Measurements from ENCODE around the gene FAM25G.
"Not testable (repeated sequence)": the region's sequence is repeated elsewhere in the genome, so short reads cannot be mapped to it uniquely, and the experiment has no call there.

GRCh38 chr10:47485943-47486342 is 5.6 kb downstream of the FAM25G start:
- not testable (repeated sequence) for TF ChIP-seq CTCF (conservative IDR thresholded peaks at IDR 0.05; ENCODE audit: low read depth, low read length); RAD21 (IDR thresholded peaks at IDR 0.05; ENCODE audit: low read length); CHD1 (IDR thresholded peaks at IDR 0.05; ENCODE audit: low read depth, low read length); POLR2A (IDR thresholded peaks at IDR 0.05; ENCODE audit: low read depth, low read length)

All from IMR-90 (cell line).